WERI-Rb-1 (cell line): Measurements from ENCODE around the gene NUDT1.

ENCODE experiments used
- DNase-seq: peaks from one replicate; pipeline ENCODE4 v3.0.0-alpha.2; 2020
- H3K27ac ChIP-seq: fragments of 250-450 bp; sonication (Bioruptor Pico); 2 replicates; pipeline ENCODE4 v1.5.1; 2020; ENCODE audit warnings: mild to moderate bottlenecking, moderate library complexity
- H3K27me3 ChIP-seq: fragments of 250-450 bp; sonication (Bioruptor Pico); 2 replicates; pipeline ENCODE4 v1.5.1; 2021; ENCODE audit warnings: mild to moderate bottlenecking, low read depth, moderate library complexity; ENCODE audit not compliant: insufficient read depth, severe bottlenecking
- H3K36me3 ChIP-seq: fragments of 250-450 bp; sonication (Bioruptor Pico); 2 replicates; pipeline ENCODE4 v1.5.1; 2020; ENCODE audit warnings: mild to moderate bottlenecking, moderate library complexity
- H3K4me3 ChIP-seq: 2 replicates; pipeline ENCODE4 v1.5.1; 2011; ENCODE audit warnings: low read depth, mild to moderate bottlenecking, control low read depth, low read length
- H3K9me3 ChIP-seq: fragments of 250-450 bp; sonication (Bioruptor Pico); 2 replicates; pipeline ENCODE4 v1.5.1; 2021; ENCODE audit warnings: mild to moderate bottlenecking, moderate library complexity; ENCODE audit not compliant: severe bottlenecking
- TF ChIP-seq, protein P1 (sequence below): IDR thresholded peaks from 2 replicates; pipeline ENCODE4 v1.5.1; 2011; ENCODE audit warnings: low read depth, mild to moderate bottlenecking, control low read depth, inconsistent platforms, low read length

Gene NUDT1

DNA sequence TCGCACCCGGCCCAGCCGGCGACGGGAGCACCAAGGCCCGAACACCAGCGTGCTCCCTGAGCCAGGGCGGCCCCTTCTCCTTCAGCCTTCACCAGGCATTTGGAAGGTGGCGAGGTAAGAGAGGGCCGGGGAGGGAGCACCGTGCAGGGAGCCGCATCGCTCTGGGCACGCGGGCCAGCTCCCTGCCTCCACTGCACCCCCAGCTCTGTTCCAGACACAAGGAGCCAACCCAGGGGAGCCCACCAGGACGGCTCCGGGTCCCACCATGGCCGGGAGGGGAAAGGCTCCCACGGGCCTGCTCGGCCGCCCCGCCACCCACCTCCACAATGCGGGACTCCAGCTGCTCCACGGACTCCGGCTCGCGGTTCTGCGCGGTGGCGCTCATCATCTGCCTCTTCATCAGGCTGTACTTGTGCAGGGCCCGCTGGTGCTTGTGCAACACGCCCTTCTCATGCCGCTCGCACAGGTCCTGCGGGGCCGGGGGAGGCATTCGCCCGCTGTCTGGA is 15.1 kb downstream of the NUDT1 start:
- Histone ChIP-seq H3K9me3 (no peaks in the 10 kb centered on the region), H3K27ac (no peak overlapping the region), H3K36me3 (peaks cover 47% of the 10 kb centered on the region), H3K27me3 (no peaks in the 10 kb centered on the region), H3K4me3 (no peak overlapping the region)
- no peak for DNase-seq
- TF ChIP-seq, protein P1, sequence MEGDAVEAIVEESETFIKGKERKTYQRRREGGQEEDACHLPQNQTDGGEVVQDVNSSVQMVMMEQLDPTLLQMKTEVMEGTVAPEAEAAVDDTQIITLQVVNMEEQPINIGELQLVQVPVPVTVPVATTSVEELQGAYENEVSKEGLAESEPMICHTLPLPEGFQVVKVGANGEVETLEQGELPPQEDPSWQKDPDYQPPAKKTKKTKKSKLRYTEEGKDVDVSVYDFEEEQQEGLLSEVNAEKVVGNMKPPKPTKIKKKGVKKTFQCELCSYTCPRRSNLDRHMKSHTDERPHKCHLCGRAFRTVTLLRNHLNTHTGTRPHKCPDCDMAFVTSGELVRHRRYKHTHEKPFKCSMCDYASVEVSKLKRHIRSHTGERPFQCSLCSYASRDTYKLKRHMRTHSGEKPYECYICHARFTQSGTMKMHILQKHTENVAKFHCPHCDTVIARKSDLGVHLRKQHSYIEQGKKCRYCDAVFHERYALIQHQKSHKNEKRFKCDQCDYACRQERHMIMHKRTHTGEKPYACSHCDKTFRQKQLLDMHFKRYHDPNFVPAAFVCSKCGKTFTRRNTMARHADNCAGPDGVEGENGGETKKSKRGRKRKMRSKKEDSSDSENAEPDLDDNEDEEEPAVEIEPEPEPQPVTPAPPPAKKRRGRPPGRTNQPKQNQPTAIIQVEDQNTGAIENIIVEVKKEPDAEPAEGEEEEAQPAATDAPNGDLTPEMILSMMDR, result no peak

DNA sequence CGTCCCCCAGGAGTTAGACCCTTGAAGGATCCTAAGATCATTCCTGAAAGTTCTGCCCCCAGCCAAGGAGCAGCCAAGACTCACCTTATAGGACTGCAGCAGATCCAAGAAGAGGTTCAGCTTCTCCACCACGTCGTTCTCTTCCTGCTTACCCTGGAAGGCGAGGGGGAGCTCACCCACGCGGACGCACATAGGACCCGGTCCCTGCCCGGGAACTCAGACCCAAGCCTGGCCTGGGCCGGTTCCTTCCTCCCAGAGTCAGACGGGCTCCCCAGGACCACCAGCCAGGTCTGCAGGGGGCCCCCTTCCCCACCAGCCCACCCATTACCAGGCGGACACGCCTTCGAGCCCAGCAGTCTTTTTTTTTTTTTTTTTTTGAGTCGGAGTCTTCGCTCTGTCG is 15.6 kb downstream of the NUDT1 start:
- no peak for DNase-seq
- Histone ChIP-seq H3K27ac (no peak overlapping the region), H3K9me3 (no peaks in the 10 kb centered on the region), H3K36me3 (peaks cover 53% of the 10 kb centered on the region), H3K4me3 (no peak overlapping the region), H3K27me3 (no peaks in the 10 kb centered on the region)
- TF ChIP-seq, protein P1, result no peak

DNA sequence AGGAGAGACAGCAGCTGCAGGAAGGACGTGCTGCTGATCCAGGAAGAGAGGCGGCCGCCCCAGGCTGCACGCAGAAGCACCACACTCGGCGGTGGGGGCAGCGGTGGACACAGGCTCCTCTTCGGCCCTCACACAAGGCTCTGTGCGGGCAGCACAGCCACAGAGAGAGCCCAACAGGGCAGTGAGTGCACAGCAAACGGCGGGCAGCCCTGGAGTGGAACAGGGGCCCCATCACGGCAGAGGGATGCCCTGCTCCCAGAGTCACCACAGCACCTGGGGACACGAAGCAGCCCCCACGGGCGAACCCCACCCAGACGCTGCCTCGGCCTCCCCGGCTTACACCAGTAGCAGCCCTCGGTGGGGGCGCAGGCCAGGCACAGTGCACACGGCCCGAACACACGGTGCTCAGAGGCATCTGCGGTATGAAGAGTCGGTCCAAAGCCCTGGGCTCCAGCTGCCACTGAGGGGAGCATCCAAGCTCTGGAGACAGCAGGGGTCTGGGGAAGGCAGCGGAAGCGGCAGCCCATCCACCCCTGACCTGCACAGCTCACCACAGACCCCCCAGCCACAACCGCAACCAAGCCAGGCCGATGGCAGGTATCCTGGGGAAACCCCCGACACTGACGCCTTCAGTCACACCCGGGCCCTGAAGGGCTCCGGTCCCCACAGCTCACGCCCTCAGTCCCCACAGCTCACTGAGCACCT is 16.8 kb downstream of the NUDT1 start:
- Histone ChIP-seq H3K27me3 (no peaks in the 10 kb centered on the region), H3K4me3 (no peak overlapping the region), H3K27ac (no peak overlapping the region), H3K9me3 (no peaks in the 10 kb centered on the region), H3K36me3 (peaks cover 56% of the 10 kb centered on the region)
- TF ChIP-seq, protein P1, result no peak
- no peak for DNase-seq

DNA sequence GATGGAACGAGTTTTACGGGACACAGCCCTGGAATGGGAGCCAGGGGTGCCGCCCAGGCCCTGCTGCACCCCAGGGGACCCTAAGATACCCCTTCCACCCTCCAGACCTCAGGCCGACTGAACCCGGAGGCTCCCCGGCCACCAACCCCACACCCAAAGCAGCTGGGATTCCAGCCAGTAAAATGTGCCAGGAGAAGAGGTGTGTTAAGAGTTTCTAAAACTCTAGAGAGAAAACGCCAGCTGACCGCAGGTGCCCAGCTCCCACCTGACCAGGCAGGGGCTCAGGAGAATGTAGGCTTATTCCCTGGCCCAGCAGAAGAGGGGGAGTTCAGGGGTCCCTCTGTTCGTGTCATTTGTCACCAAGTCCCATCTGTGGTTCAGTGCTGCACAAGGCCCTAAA is 17.5 kb downstream of the NUDT1 start:
- H3K36me3 ChIP-seq, result peaks cover 61% of the 10 kb centered on the region
- no peak overlapping the region for H3K4me3 ChIP-seq
- H3K27ac ChIP-seq, result no peak overlapping the region
- TF ChIP-seq, protein P1, result no peak
- no peaks in the 10 kb centered on the region for H3K27me3 ChIP-seq
- no peaks in the 10 kb centered on the region for H3K9me3 ChIP-seq
- no peak for DNase-seq

DNA sequence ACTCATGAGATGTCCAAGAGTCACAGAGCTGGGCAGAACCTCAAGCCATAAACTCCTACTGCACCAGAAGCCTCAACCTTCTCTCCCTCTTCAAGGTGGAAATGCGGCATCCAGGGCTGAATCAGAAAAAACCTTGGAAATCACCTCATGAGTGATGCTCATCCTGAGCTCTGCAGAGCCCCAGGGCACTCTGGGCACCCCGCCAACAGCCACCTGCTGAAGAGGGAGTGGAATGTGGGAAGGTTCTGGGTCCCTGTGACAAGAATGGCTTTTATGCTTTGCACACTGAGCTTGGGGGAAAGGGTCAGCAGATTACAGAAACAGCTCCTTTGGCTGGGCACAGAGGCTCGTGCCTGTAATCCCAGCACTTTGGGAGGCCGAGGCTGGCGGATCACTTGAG is 18.8 kb downstream of the NUDT1 start:
- peaks cover 53% of the 10 kb centered on the region for H3K36me3 ChIP-seq
- no peaks in the 10 kb centered on the region for H3K9me3 ChIP-seq
- H3K4me3 ChIP-seq, result no peak overlapping the region
- H3K27ac ChIP-seq, result no peak overlapping the region
- H3K27me3 ChIP-seq, result no peaks in the 10 kb centered on the region
- no peak for DNase-seq
- TF ChIP-seq, protein P1, result no peak

DNA sequence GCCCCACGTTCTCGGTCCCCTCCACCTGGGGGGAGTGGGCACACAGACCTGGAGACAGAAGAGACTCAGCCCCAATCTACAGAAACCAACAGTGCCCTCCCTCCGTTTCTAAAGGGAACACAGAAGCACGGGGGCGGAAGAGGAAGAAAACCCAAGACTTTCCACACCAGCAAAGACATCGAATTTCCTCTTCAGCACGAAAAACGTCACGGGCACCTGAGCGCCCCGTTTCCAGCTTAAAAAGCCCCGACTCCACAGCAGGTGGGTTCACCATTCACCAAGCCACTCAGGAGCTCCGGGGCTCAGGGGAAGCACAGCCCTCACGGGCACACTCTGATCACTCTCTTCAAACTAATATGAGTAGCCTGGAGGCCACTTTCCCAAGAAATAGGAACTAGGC is 19.6 kb downstream of the NUDT1 start:
- Histone ChIP-seq H3K27ac (no peak overlapping the region), H3K4me3 (no peak overlapping the region), H3K9me3 (no peaks in the 10 kb centered on the region), H3K36me3 (peaks cover 46% of the 10 kb centered on the region), H3K27me3 (no peaks in the 10 kb centered on the region)
- TF ChIP-seq, protein P1, result no peak
- DNase-seq, result no peak
